IMR-90 (cell line): ENCODE data around the gene MEF2A. TPM values are rescaled to one million over a fixed set of nuclear protein-coding genes. Genes with fewer than 3 reads are reported as not detected.

ENCODE experiments used
- ATAC-seq: fragments of 200-7000 bp; cut with Tn5 transposase; 2 replicates; pipeline ENCODE4 v1.9.1; 2020; ENCODE audit warnings: low read depth, mild to moderate bottlenecking, moderate library complexity
- BruUV-seq: library from RNA; stranded (reverse); fragments of 400-500 nt; replicated peaks from 2 replicates; lab custom pipeline; 2021; lab: Mats Ljungman, UMichigan
- CTCF ChIA-PET: fragments of 300-600 bp; formaldehyde crosslinking; extraction: SDS; loops from one replicate; lab custom pipeline; 2021; ENCODE audit warnings: antibody characterized with exemption; lab: Yijun Ruan, JAX
- POLR2A ChIA-PET: fragments of 300-600 bp; sonication (Branson Sonifier 250); formaldehyde crosslinking; loops from one replicate; lab custom pipeline; 2022; ENCODE audit warnings: antibody characterized with exemption; ENCODE audit not compliant: unreplicated experiment; lab: Charles Lee
- DNase-seq: peaks from one replicate; pipeline ENCODE4 v3.0.0; 2013
- H2AFZ ChIP-seq: replicated peaks from 2 replicates; pipeline ENCODE3; 2013; ENCODE audit warnings: low read length, mild to moderate bottlenecking; ENCODE audit not compliant: poor library complexity
- H2AK5ac ChIP-seq: 2 replicates; pipeline ENCODE4 v1.6.1; 2013; ENCODE audit warnings: low read depth, low read length, inconsistent platforms
- H2AK9ac ChIP-seq: replicated peaks from 2 replicates; pipeline ENCODE3; 2013; ENCODE audit warnings: mild to moderate bottlenecking, low read depth, low read length, moderate library complexity; ENCODE audit not compliant: poor library complexity
- H2BK120ac ChIP-seq: 2 replicates; pipeline ENCODE4 v1.6.1; 2013; ENCODE audit warnings: low read depth, low read length, inconsistent platforms
- H2BK15ac ChIP-seq: 3 replicates; pipeline ENCODE4 v1.6.1; 2013; ENCODE audit warnings: low read depth, low read length, inconsistent platforms
- H2BK20ac ChIP-seq: 2 replicates; pipeline ENCODE4 v1.6.1; 2013; ENCODE audit warnings: low read depth, mild to moderate bottlenecking, inconsistent platforms, low read length, moderate library complexity
- H2BK5ac ChIP-seq: 2 replicates; pipeline ENCODE4 v1.6.1; 2013; ENCODE audit warnings: mild to moderate bottlenecking, low read depth, low read length, inconsistent platforms; ENCODE audit not compliant: poor library complexity, severe bottlenecking
- H3K14ac ChIP-seq: replicated peaks from 2 replicates; pipeline ENCODE4 v1.6.1; 2013; ENCODE audit warnings: low read depth, low read length, inconsistent platforms
- H3K18ac ChIP-seq: 2 replicates; pipeline ENCODE4 v1.6.1; 2013; ENCODE audit warnings: low read depth, low read length, control low read depth
- H3K23ac ChIP-seq: 2 replicates; pipeline ENCODE4 v1.6.1; 2013; ENCODE audit warnings: low read depth, low read length, inconsistent platforms
- H3K27ac ChIP-seq: 2 replicates; pipeline ENCODE4 v1.5.1; 2013; ENCODE audit warnings: mild to moderate bottlenecking, control low read depth, low read length; ENCODE audit not compliant: insufficient read depth
- H3K27me3 ChIP-seq: 2 replicates; pipeline ENCODE4 v1.6.1; 2013; ENCODE audit warnings: low read length; ENCODE audit not compliant: control insufficient read depth, insufficient read depth
- H3K36me3 ChIP-seq: 2 replicates; pipeline ENCODE4 v1.6.1; 2013; ENCODE audit warnings: low read length, mixed read lengths; ENCODE audit not compliant: control insufficient read depth, insufficient read depth
- H3K4ac ChIP-seq: 2 replicates; pipeline ENCODE4 v1.6.1; 2013; ENCODE audit warnings: low read depth, low read length, inconsistent platforms
- H3K4me1 ChIP-seq: 2 replicates; pipeline ENCODE4 v1.6.1; 2013; ENCODE audit warnings: low read length, mixed read lengths; ENCODE audit not compliant: control insufficient read depth, insufficient read depth
- H3K4me2 ChIP-seq: 2 replicates; pipeline ENCODE4 v1.6.1; 2013; ENCODE audit warnings: low read depth, mild to moderate bottlenecking, control low read depth, low read length, moderate library complexity
- H3K4me3 ChIP-seq: 2 replicates; pipeline ENCODE4 v1.5.1; 2013; ENCODE audit warnings: low read depth, mild to moderate bottlenecking, control low read depth, low read length, moderate library complexity; ENCODE audit not compliant: insufficient read depth
- H3K56ac ChIP-seq: 2 replicates; pipeline ENCODE4 v1.6.1; 2013; ENCODE audit warnings: low read length, inconsistent platforms; ENCODE audit not compliant: insufficient read depth; ENCODE audit errors: extremely low read depth
- H3K79me1 ChIP-seq, 2 experiments: 2 replicates each; pipeline ENCODE4 v1.6.1; 2013; ENCODE audit warnings: low read length in 2 of 2, inconsistent platforms in 1 of 2, low read depth in 1 of 2
- H3K9ac ChIP-seq: 2 replicates; pipeline ENCODE4 v1.6.1; 2013; ENCODE audit warnings: low read depth, low read length, control low read depth
- H3K9me1 ChIP-seq: 2 replicates; pipeline ENCODE4 v1.6.1; 2013; ENCODE audit warnings: low read length, inconsistent platforms; ENCODE audit not compliant: insufficient read depth
- H3K9me3 ChIP-seq: 2 replicates; pipeline ENCODE4 v1.6.1; 2013; ENCODE audit warnings: low read length; ENCODE audit not compliant: control insufficient read depth, insufficient read depth
- H4K20me1 ChIP-seq: 2 replicates; pipeline ENCODE4 v1.6.1; 2013; ENCODE audit warnings: low read length, inconsistent platforms; ENCODE audit not compliant: insufficient read depth
- H4K5ac ChIP-seq: 2 replicates; pipeline ENCODE4 v1.6.1; 2013; ENCODE audit warnings: mild to moderate bottlenecking, low read depth, low read length, control low read depth
- H4K8ac ChIP-seq, 2 experiments: 2 replicates each; pipeline ENCODE4 v1.6.1; 2013; ENCODE audit warnings: low read depth in 2 of 2, low read length in 2 of 2, control low read depth in 1 of 2, inconsistent platforms in 1 of 2
- H4K91ac ChIP-seq: 2 replicates; pipeline ENCODE4 v1.6.1; 2013; ENCODE audit warnings: low read depth, low read length, inconsistent platforms; ENCODE audit not compliant: insufficient read depth
- CEBPB ChIP-seq: IDR thresholded peaks from 2 replicates; pipeline ENCODE4 v1.6.1; 2012; ENCODE audit warnings: low read depth, low read length, improper control_type of control experiment
- CTCF ChIP-seq: conservative IDR thresholded peaks from 2 replicates; pipeline ENCODE4 v1.5.1; 2012; ENCODE audit warnings: mild to moderate bottlenecking, low read depth, low read length, improper control_type of control experiment
- MAFK ChIP-seq: IDR thresholded peaks from 2 replicates; pipeline ENCODE4 v1.6.1; 2012; ENCODE audit warnings: low read depth, low read length, improper control_type of control experiment
- MXI1 ChIP-seq: IDR thresholded peaks from 2 replicates; pipeline ENCODE4 v1.6.1; 2012; ENCODE audit warnings: low read depth, mild to moderate bottlenecking, low read length, moderate library complexity, borderline replicate concordance
- NFE2L2 ChIP-seq: fragments of 150-350 bp; IDR thresholded peaks from 2 replicates; pipeline ENCODE4 v1.6.1; 2016; ENCODE audit warnings: low read depth, mild to moderate bottlenecking, low read length
- RAD21 ChIP-seq: IDR thresholded peaks from 2 replicates; pipeline ENCODE4 v1.6.1; 2012; ENCODE audit warnings: low read length, improper control_type of control experiment
- RCOR1 ChIP-seq: IDR thresholded peaks from 2 replicates; pipeline ENCODE4 v1.6.1; 2012; ENCODE audit warnings: mild to moderate bottlenecking, low read length, improper control_type of control experiment; ENCODE audit not compliant: insufficient replicate concordance
- dilution Hi-C: fragments of 300-500 bp; cut with HindIII; formaldehyde crosslinking; loops from one replicate; pipeline ENCODE4 v1.14.3; 2018; ENCODE audit warnings: low sequenced_read_pairs; ENCODE audit not compliant: unreplicated experiment
- in situ Hi-C: fragments of 300-500 bp; cut with MboI; formaldehyde crosslinking; loops from 3 replicates; pipeline ENCODE4 v1.14.3; 2019; ENCODE audit warnings: low sequenced_read_pairs, inconsistent platforms, mixed read lengths
- intact Hi-C: fragments of 100-400 bp; cut with micrococcal nuclease; formaldehyde crosslinking; loops from 2 replicates; pipeline ENCODE4 v1.10.0; 2022
- polyA plus RNA-seq, 3 experiments: library from polyadenylated mRNA; depleted of rRNA; stranded (reverse); fragments of >200 nt; gene quantifications; 2 replicates each; pipeline ENCODE4 v1.2.3, GENCODE V29; 2012; ENCODE audit warnings: low replicate concordance in 1 of 3
- total RNA-seq: library from RNA; depleted of rRNA; stranded (reverse); fragments of >200 nt; gene quantifications from 2 replicates; pipeline ENCODE4 v1.2.3, GENCODE V29; 2012

MEF2A gene
- total and polyA plus RNA-seq, 2 of the 4 experiments (the other 2 are of a cell fraction): 16.1 to 16.7 TPM

DNA sequence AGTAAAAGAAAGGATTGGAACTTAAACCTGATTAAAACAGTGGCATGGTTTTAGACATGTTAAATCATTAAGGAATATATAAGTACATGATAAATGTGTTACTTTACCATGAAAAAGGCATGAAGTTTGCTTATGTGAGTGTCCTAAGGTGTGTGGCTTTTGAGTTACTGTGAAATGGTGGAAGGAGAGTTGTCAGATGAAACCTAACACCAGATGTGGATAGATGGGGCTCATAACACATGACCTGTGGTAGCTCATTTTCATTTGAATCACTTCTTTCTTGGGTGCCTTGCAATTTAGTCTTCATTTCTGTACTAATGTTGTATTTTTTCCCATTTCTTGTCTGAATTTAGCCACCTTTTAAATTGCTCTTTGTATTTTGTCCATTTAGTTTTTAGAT, 13.0 kb downstream of the MEF2A start:
- Histone ChIP-seq H3K56ac (no peak overlapping the region), H2AFZ (no peak overlapping the region), H3K14ac (no peak overlapping the region), H3K9ac (no peak overlapping the region), H3K27ac (no peak overlapping the region), H2BK15ac (no peak overlapping the region), H3K9me1 (peaks cover 8% of the 10 kb centered on the region), H3K4me2 (no peak overlapping the region), H3K4me3 (no peak overlapping the region), H4K5ac (no peak overlapping the region), H4K20me1 (peaks cover 63% of the 10 kb centered on the region), H2BK5ac (no peak overlapping the region), H4K8ac (no peak overlapping the region), H3K9me3 (no peaks in the 10 kb centered on the region), H2AK5ac (no peak overlapping the region), H4K91ac (no peak overlapping the region), H3K4me1 (peaks cover 5% of the 10 kb centered on the region), H3K27me3 (no peaks in the 10 kb centered on the region), H2AK9ac (no peak overlapping the region), H3K36me3 (no peaks in the 10 kb centered on the region; the same call in 1 of the 2 replicates), H3K4ac (no peak overlapping the region), H2BK20ac (no peak overlapping the region), H3K18ac (no peak overlapping the region), H3K79me1 (peaks cover 25 to 71% of the 10 kb centered on the region in 2 experiments; a peak in 3 of 4 replicates), H2BK120ac (no peak overlapping the region), H3K23ac (no peak overlapping the region)
- no TSS peak for BruUV-seq
- ATAC-seq (no peak), DNase-seq (no peak)
- ChIA-PET CTCF (no interaction called here), POLR2A (no interaction called here)
- TF ChIP-seq RAD21: no peak
- no peak for TF ChIP-seq NFE2L2
- no peak for TF ChIP-seq CEBPB
- no peak for TF ChIP-seq MXI1
- no peak for TF ChIP-seq RCOR1
- TF ChIP-seq CTCF: no peak
- no peak for TF ChIP-seq MAFK
- dilution Hi-C loops (no loop called here), in situ Hi-C loops (no loop called here), intact Hi-C loops (loop anchor here (10.0 kb wide), 1 partner anchor 56 kb away; no protein-coding TSS in a partner anchor)
